ENCODE results near the gene CGB2. TPM values are rescaled to one million over a fixed set of nuclear protein-coding genes. Genes with fewer than 3 reads are reported as not detected.

CGB2 gene
- total RNA-seq (2022; extraction: Qiagen RNA extraction): 0.12 to 0.36 TPM (median 0.24 TPM) in 4 of 5 replicates, not detected in the other

DNA sequence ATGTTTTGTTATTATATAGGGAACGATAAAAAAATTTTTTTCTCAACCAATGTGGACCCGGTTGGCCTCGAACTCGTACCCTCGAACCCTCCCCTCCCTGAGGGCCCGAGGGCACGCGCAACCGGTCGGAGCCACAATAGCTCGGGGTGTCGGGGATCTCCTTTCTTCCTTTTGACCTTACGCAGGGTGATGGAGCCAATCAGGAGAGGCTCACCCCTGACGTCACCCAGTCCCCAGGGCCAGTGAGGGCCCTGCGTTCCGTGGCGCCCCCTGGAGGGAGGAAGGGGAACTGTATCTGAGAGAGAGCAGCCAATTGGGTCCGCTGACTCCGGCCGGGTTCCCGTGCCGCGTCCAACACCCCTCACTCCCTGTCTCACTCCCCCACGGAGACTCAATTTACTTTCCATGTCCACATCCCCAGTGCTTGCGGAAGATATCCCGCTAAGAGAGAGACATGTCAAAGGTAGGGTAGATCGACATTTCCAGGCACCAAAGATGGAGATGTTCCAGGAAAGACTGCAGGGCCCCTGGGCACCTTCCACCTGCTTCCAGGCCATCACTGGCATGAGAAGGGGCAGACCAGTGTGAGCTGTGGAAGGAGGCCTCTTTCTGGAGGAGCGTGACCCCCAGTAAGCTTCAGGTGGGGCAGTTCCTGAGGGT is at the start of gene CGB2:
TSS of gene CGB2 (plus strand) at position 249 of the 660 bp plus-strand sequence. CDS start at position 455, 206 bp downstream.

DNA sequence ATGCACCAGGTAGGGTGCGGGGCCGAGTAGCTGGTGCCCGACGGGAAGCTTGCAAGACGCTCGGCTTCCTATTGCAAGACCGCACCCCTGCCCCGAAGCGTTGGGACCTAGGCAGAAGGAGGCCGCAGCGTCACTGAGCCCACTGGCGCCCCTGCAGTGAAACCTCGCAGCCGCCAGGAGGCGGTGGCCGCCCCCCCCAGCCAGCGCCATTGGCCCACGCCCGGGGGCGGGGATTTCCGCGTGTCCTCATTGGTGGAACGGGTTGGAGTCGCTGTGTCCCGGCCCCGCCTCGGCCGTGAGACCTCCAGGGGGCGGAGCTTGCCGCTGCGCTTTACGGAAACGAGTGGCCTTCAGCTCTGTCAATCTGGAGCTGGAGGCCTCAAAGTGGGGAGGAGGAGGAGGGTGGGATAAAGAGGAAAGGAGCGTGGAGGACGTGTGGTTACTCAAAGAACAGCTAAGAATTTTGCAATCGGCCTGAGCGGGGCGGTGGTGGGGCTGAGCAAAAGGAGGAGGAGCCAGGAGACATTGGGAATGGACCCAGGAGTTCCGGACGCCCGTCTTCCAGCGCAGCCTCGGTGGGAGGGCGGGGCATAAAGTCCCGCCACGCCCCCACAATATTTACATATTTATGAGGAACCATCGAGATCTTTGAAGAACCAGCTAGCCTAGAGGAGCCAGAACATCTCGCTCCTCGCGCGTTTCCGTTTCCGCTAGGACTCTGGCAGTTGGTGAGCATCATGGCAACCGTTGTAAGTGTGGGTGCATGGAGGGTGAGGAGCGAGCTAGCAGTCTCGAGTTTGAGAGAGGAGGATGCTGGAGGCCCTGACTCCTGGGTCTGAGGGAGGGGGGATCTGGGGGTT is 38.3 kb upstream of the CGB2 start, which contains the start of the genes GYS1 and RUVBL2:
TSS of gene GYS1 (minus strand) at position 135 of the 860 bp plus-strand sequence. CDS start 197 bp downstream, outside the sequence.
TSS of gene RUVBL2 (plus strand) at position 713 of the 860 bp plus-strand sequence. CDS start at position 738, 25 bp downstream.

DNA sequence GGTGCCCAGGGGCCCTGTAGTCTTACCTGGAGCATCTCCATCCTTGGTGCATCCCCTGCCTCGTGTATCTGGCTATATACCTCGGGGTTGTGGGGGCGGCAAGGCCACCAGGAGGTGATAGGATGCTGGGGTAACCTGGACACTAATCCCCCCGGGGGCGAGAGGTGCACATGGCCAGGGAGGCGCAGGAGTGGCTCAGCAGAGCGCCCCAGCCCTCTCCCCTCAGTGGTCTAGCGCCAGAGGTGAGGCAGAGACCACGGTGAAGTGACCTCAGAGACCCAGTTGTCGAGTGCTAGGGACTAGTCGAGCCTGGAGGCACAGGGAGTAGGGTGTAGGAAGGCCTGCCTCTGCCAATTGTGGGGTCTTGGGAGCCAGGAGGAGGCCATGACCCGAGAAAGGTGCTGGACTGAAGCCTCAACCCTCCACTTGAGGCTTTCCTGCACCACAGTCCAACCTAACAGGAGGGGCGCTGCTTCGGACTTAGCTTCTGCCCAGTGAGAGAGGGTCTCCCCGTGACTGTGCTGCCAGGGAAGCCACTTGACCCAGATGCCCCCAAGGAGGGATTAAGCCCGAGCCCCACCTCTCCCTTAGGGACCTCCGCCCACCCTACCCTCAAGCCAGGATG is 14.5 kb upstream of the CGB2 start, which contains the start of gene LHB:
TSS of gene LHB (minus strand) at position 51 of the 625 bp plus-strand sequence. CDS start at position 41, 10 bp downstream.

DNA sequence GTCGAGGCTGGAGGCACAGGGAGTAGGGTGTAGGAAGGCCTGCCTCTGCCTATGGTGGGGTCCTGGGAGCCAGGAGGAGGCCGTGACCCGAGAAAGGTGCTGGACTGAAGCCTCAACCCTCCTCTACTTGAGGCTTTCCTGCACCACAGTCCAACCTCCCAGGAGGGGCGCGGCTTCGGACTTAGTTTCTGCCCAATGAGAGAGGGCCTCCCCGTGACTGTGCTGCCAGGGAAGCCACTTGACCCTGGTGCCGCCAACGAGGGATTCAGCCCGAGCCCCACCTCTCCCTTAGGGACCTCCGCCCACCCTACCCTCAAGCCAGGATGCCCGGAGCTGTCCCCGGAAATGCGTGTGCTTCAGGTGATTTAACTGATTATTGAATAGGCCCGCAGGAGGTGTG is 7.5 kb upstream of the CGB2 start, which contains the start of gene CGB3:
TSS of gene CGB3 (minus strand) at position 101 of the 400 bp plus-strand sequence. CDS start 362 bp downstream, outside the sequence.

DNA sequence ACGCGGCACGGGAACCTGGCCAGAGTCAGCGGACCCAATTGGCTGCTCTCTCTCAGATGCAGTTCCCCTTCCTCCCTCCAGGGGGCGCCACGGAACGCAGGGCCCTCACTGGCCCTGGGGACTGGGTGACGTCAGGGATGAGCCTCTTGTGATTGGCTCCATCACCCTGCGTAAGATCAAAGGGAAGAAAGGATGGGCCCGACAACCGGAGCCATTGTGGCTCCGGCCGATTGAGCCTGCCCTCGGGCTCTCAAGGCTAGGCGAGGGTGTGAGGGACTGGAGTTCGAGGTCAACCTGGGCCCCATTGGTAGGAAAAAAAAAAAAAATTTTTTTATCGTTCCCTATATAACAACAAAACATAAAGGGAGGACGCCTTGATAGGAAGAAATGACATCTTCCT is 5.1 kb downstream of the CGB2 start, which contains the start of gene CGB1:
TSS of gene CGB1 (minus strand) at position 81 of the 400 bp plus-strand sequence. CDS start 184 bp downstream, outside the sequence.

DNA sequence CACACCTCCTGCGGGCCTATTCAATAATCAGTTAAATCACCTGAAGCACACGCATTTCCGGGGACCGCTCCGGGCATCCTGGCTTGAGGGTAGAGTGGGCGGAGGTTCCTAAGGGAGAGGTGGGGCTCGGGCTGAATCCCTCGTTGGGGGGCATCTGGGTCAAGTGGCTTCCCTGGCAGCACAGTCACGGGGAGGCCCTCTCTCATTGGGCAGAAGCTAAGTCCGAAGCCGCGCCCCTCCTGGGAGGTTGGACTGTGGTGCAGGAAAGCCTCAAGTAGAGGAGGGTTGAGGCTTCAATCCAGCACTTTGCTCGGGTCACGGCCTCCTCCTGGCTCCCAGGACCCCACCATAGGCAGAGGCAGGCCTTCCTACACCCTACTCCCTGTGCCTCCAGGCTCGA is 11.9 kb downstream of the CGB2 start, which contains the start of gene CGB5:
TSS of gene CGB5 (plus strand) at position 301 of the 400 bp plus-strand sequence. CDS start 362 bp downstream, outside the sequence.

DNA sequence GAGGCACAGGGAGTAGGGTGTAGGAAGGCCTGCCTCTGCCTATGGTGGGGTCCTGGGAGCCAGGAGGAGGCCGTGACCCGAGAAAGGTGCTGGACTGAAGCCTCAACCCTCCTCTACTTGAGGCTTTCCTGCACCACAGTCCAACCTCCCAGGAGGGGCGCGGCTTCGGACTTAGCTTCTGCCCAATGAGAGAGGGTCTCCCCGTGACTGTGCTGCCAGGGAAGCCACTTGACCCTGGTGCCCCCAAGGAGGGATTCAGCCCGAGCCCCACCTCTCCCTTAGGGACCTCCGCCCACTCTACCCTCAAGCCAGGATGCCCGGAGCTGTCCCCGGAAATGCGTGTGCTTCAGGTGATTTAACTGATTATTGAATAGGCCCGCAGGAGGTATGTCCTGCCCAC is 17.3 kb downstream of the CGB2 start, which contains the start of gene CGB8:
TSS of gene CGB8 (minus strand) at position 101 of the 400 bp plus-strand sequence. CDS start 372 bp downstream, outside the sequence.

DNA sequence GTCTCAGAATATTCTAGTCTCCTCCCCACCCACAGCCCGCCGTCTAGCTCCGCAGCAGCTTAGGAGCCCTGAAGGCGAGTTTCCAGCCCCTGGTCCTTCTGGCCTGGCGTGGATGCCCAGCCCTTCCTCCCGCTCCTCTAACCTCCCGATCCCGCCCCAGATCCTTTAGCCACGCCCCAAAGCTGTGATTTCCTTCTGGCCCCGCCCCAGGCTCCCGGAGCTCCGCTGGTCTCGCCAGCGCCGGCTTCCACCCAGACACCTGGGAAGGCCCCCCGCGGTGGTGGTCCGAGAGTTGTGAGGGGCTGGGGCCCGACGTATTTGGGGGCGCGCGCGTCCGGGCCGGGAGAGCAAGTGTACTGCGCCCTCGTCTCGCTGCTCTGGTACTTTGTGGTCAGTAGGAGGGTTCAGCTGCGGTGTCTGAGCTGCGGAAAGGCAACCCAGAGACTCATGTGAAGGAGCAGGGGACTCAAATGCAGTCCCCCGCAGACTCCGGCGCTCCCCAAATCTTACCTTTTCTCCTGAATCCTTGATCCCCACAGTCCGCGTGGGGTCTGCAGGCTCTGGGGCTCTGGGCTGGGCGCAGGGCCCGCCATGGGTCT is 26.0 kb downstream of the CGB2 start, which contains the start of gene CGB7:
TSS of gene CGB7 (minus strand) at position 114 of the 599 bp plus-strand sequence. CDS start 2,374 bp downstream, outside the sequence.

DNA sequence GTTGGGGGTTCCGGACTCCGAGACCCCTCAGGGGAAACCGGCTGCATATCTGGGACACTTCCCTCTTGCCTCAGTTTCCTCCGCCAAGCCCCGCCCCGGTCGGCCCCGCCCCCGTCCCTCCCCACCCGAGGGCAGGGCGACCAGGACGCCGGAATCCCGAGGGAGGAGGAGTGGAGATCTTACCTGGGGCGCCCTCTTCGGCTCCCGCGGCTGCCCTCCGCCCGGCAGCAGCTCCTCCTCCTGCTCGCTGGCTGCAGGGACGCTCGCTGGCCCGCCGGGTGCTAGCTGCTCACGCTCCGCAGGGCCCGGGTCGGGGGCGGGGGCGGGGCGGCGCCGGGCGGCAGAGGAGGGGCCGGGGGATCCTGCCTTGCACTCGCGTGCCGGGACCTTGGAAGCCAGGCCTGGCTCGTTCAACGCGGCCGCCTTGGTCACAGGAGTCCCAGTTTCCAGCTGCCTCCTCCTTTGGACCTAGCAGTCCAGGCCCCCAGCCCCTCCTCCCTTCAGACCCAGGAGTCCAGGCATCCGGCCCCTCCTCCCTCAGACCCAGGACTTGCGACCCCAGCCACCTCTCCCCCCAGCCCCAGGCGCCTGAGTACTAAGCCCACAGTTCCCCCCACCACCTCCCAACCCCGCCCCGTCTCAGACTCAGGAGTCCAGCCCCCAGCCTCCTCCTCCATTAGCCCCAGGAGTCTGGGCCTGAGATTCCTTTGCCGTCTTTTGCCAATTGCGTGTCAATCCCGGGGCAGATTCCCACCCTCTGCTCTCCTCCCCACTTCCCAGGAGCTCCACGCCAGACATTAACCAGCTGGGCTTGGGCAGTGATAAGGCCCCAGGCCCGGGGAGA is 33.3 kb downstream of the CGB2 start, which contains the start of gene NTF4:
TSS of gene NTF4 (minus strand) at position 51 of the 844 bp plus-strand sequence. CDS start 2,821 bp downstream, outside the sequence.

Other genes starting within 250 kb of the CGB2 start
- gene BCAT2, start 220.9 kb upstream of the CGB2 start, total RNA-seq (2022; extraction: Qiagen RNA extraction): 48.8 to 56.6 TPM (median 56.3 TPM) in 5 replicates
- 12.1 to 15.5 TPM (median 13.1 TPM) in 5 replicates for gene HSD17B14, start 195.4 kb upstream of the CGB2 start, total RNA-seq (2022; extraction: Qiagen RNA extraction)
- gene PLEKHA4, start 163.3 kb upstream of the CGB2 start, total RNA-seq (2022; extraction: Qiagen RNA extraction): 1.3 to 1.5 TPM (median 1.4 TPM) in 5 replicates
- 76.6 to 102 TPM (median 92.1 TPM) in 5 replicates for gene PPP1R15A, start 159.5 kb upstream of the CGB2 start, total RNA-seq (2022; extraction: Qiagen RNA extraction)
- not detected in 5 replicates for gene TULP2, start 133.1 kb upstream of the CGB2 start, total RNA-seq (2022; extraction: Qiagen RNA extraction)
- 182 to 210 TPM (median 199 TPM) in 5 replicates for gene NUCB1, start 131.6 kb upstream of the CGB2 start, total RNA-seq (2022; extraction: Qiagen RNA extraction)
- 0.62 to 1.5 TPM (median 1.2 TPM) in 5 replicates for gene DHDH, start 98.2 kb upstream of the CGB2 start, total RNA-seq (2022; extraction: Qiagen RNA extraction)
- gene BAX, start 77.0 kb upstream of the CGB2 start, total RNA-seq (2022; extraction: Qiagen RNA extraction): 254 to 381 TPM (median 326 TPM) in 5 replicates
- gene FTL, start 66.6 kb upstream of the CGB2 start, total RNA-seq (2022; extraction: Qiagen RNA extraction): 16,748 to 23,741 TPM (median 18,953 TPM) in 5 replicates
- 17.3 to 24.3 TPM (median 21.1 TPM) in 5 replicates for gene GYS1, start 38.6 kb upstream of the CGB2 start, total RNA-seq (2022; extraction: Qiagen RNA extraction)
- gene RUVBL2, start 38.0 kb upstream of the CGB2 start, total RNA-seq (2022; extraction: Qiagen RNA extraction): 224 to 281 TPM (median 256 TPM) in 5 replicates
- gene LHB, start 14.8 kb upstream of the CGB2 start, total RNA-seq (2022; extraction: Qiagen RNA extraction): 0.19 TPM in 1 of 5 replicates, not detected in the others
- not detected in 5 replicates for gene CGB3, start 7.6 kb upstream of the CGB2 start, total RNA-seq (2022; extraction: Qiagen RNA extraction)
- gene CGB1, start 5.0 kb downstream of the CGB2 start, total RNA-seq (2022; extraction: Qiagen RNA extraction): 0.14 TPM in 1 of 5 replicates, not detected in the others
- gene CGB5, start 12.0 kb downstream of the CGB2 start, total RNA-seq (2022; extraction: Qiagen RNA extraction): 0.20 to 0.72 TPM (median 0.42 TPM) in 4 of 5 replicates, not detected in the other
- 1.5 to 3.0 TPM (median 2.7 TPM) in 5 replicates for gene CGB8, start 17.2 kb downstream of the CGB2 start, total RNA-seq (2022; extraction: Qiagen RNA extraction)
- gene CGB7, start 25.9 kb downstream of the CGB2 start, total RNA-seq (2022; extraction: Qiagen RNA extraction): 0.23 to 0.86 TPM (median 0.45 TPM) in 5 replicates
- gene NTF4, start 32.9 kb downstream of the CGB2 start, total RNA-seq (2022; extraction: Qiagen RNA extraction): 0.24 to 0.75 TPM (median 0.67 TPM) in 5 replicates
- gene KCNA7, start 40.8 kb downstream of the CGB2 start, total RNA-seq (2022; extraction: Qiagen RNA extraction): not detected in 5 replicates
- 256 to 381 TPM (median 350 TPM) in 5 replicates for gene SNRNP70, start 53.6 kb downstream of the CGB2 start, total RNA-seq (2022; extraction: Qiagen RNA extraction)
- 3.6 to 9.0 TPM (median 6.9 TPM) in 5 replicates for gene LIN7B, start 82.5 kb downstream of the CGB2 start, total RNA-seq (2022; extraction: Qiagen RNA extraction)
- gene C19orf73, start 87.3 kb downstream of the CGB2 start, total RNA-seq (2022; extraction: Qiagen RNA extraction): 0.82 to 1.9 TPM (median 1.3 TPM) in 5 replicates
- gene PPFIA3, start 87.7 kb downstream of the CGB2 start, total RNA-seq (2022; extraction: Qiagen RNA extraction): 4.2 to 6.2 TPM (median 5.9 TPM) in 5 replicates
- gene HRC, start 123.5 kb downstream of the CGB2 start, total RNA-seq (2022; extraction: Qiagen RNA extraction): not detected in 5 replicates
- gene TRPM4, start 125.9 kb downstream of the CGB2 start, total RNA-seq (2022; extraction: Qiagen RNA extraction): 6.5 to 11.6 TPM (median 8.7 TPM) in 5 replicates

All from A549 treated with dexamethasone at 1 μM for 4 hours (cell line).